Lung (tissue), 12 donors: ENCODE results near the gene TMEM184A. TPM values are rescaled to one million over a fixed set of nuclear protein-coding genes. Genes with fewer than 3 reads are reported as not detected.
"Not testable (repeated sequence)": the region's sequence is repeated elsewhere in the genome, so short reads cannot be mapped to it uniquely, and the experiment has no call there.

Source experiments
- ATAC-seq: fragments of 200-7000 bp; cut with Tn5 transposase; one replicate; pipeline ENCODE4 v1.9.1; 2020; ENCODE audit warnings: moderate number of reproducible peaks; ENCODE audit not compliant: insufficient read depth, low FRiP score
- DNase-seq, 3 donors: peaks; one replicate each; pipeline ENCODE4 v3.0.0-alpha.2; 2013 to 2017
- H3K27ac ChIP-seq, 2 donors: one replicate each; pipeline ENCODE4 v1.5.1; 2013; ENCODE audit warnings: mild to moderate bottlenecking in 2 of 2, moderate library complexity in 2 of 2, control low read depth in 1 of 2, inconsistent platforms in 1 of 2, low read depth in 1 of 2, low read length in 1 of 2
- H3K27me3 ChIP-seq, 3 donors: one replicate each; pipeline ENCODE4 v1.5.1; 2013; ENCODE audit warnings: low read length in 2 of 3; ENCODE audit not compliant: control insufficient read depth in 3 of 3, insufficient read depth in 3 of 3
- H3K36me3 ChIP-seq, 4 donors: one replicate each; pipeline ENCODE4 v1.5.1; 2013; ENCODE audit warnings: low read length in 4 of 4, mild to moderate bottlenecking in 1 of 4, moderate library complexity in 1 of 4; ENCODE audit not compliant: control insufficient read depth in 4 of 4, insufficient read depth in 4 of 4
- H3K4me1 ChIP-seq, 5 donors: one replicate each; pipeline ENCODE4 v1.5.1; 2013; ENCODE audit warnings: low read length in 5 of 5, mild to moderate bottlenecking in 2 of 5, moderate library complexity in 1 of 5; ENCODE audit not compliant: control insufficient read depth in 5 of 5, insufficient read depth in 5 of 5
- H3K4me3 ChIP-seq: one replicate; pipeline ENCODE4 v1.5.1; 2013; ENCODE audit warnings: mild to moderate bottlenecking, control low read depth, moderate library complexity
- H3K9ac ChIP-seq, 2 donors: one replicate each; pipeline ENCODE4 v1.5.1; 2013; ENCODE audit warnings: low read length in 2 of 2, control low read depth in 1 of 2; ENCODE audit not compliant: insufficient read depth in 1 of 2
- H3K9me3 ChIP-seq, 4 donors: one replicate each; pipeline ENCODE4 v1.5.1; 2013; ENCODE audit warnings: low read length in 3 of 4, mild to moderate bottlenecking in 1 of 4, moderate library complexity in 1 of 4; ENCODE audit not compliant: control insufficient read depth in 4 of 4, insufficient read depth in 3 of 4
- CTCF ChIP-seq: IDR thresholded peaks from 2 replicates; pipeline ENCODE4 v1.5.1; 2012; ENCODE audit warnings: mild to moderate bottlenecking; ENCODE audit errors: control extremely low read depth, extremely low read depth
- WGBS, 2 donors: extraction: QIAGEN DNeasy Blood & Tissue Kit; methylation state at CpG; one replicate each; pipeline ENCODE4 v1.1.7; 2013; 5-methylcytosine and 5-hydroxymethylcytosine counted together
- polyA plus RNA-seq, 2 donors: library from polyadenylated mRNA; stranded (reverse); fragments of 200-250 nt; gene quantifications; one replicate each; pipeline ENCODE4 v1.2.1, GENCODE V29; 2013
- total RNA-seq, 2 donors: library from RNA; depleted of rRNA in 1 of 2; stranded (reverse); fragments of >200 nt in 1 of 2; gene quantifications; one replicate each; pipeline ENCODE4 v1.2.1, GENCODE V29; 2014 to 2021
- donor health status: control.
- donor health status: control.
- donor health status: Bipolar disorder and iron deficiency.
- donor health status: healthy.
- donor health status: DM: yes; HTN: yes; CAD: no.

TMEM184A gene
- total and polyA plus RNA-seq, 4 donors, result 1.8 to 11.8 (median 8.3) TPM

- 84 to 86% methylated on average over 11 of the region's 11 CpGs for WGBS, 2 donors
- H3K27me3 ChIP-seq, result peaks cover 0 to 14% (median 2%) of the 10 kb centered on the region in 3 donors
- H3K9ac ChIP-seq, result no peak overlapping the region
- H3K36me3 ChIP-seq, result no peaks in the 10 kb centered on the region
- no peak for ATAC-seq
- H3K9me3 ChIP-seq, result peaks cover 0 to 7% (median 0%) of the 10 kb centered on the region in 4 donors
- DNase-seq, result no peak
- H3K4me3 ChIP-seq, result no peak overlapping the region
- no peaks in the 10 kb centered on the region for H3K4me1 ChIP-seq
- no peak for TF ChIP-seq CTCF
- H3K27ac ChIP-seq, result no peak overlapping the region
Observed at GRCh38 chr7:1521456-1521855, 34.5 kb downstream of the TMEM184A start.

- H3K4me3 ChIP-seq, result no peak overlapping the region
- H3K36me3 ChIP-seq, result no peaks in the 10 kb centered on the region
- no peak overlapping the region for H3K9ac ChIP-seq
- WGBS, 2 donors, result 77 to 89% methylated on average over 27 of the region's 27 CpGs
- no peak for TF ChIP-seq CTCF
- ATAC-seq, result no peak
- H3K4me1 ChIP-seq, result no peaks in the 10 kb centered on the region
- no peak for DNase-seq
- H3K27ac ChIP-seq, result no peak overlapping the region
- peaks cover 0 to 8% (median 0%) of the 10 kb centered on the region in 3 donors for H3K27me3 ChIP-seq
- peaks cover 0 to 6% (median 0%) of the 10 kb centered on the region in 4 donors for H3K9me3 ChIP-seq
Observed at GRCh38 chr7:1520539-1521234, 35.3 kb downstream of the TMEM184A start.

- not testable (repeated sequence) for ATAC-seq, H3K4me3 ChIP-seq, H3K27ac ChIP-seq, H3K9ac ChIP-seq, H3K9me3 ChIP-seq, H3K36me3 ChIP-seq, H3K27me3 ChIP-seq, H3K4me1 ChIP-seq, DNase-seq
- WGBS, 2 donors, result 91 to 95% methylated on average over 12 of the region's 12 CpGs
Observed at GRCh38 chr7:1519322-1519922, 36.6 kb downstream of the TMEM184A start.

GRCh38 chr7:1516586-1517251, 39.3 kb downstream of the TMEM184A start:
- WGBS, 2 donors, result 74 to 80% methylated on average over 18 of the region's 18 CpGs
- H3K36me3 ChIP-seq, result no peaks in the 10 kb centered on the region
- DNase-seq (no peak), ATAC-seq (no peak)
- no peak overlapping the region for H3K27ac ChIP-seq
- peaks cover 0 to 5% (median 0%) of the 10 kb centered on the region in 4 donors for H3K9me3 ChIP-seq
- H3K27me3 ChIP-seq, result no peaks in the 10 kb centered on the region
- H3K4me1 ChIP-seq, result peaks cover 0 to 2% (median 0%) of the 10 kb centered on the region in 5 donors
- H3K9ac ChIP-seq, result no peak overlapping the region
- H3K4me3 ChIP-seq, result no peak overlapping the region
- no peak for TF ChIP-seq CTCF

- H3K27ac ChIP-seq, H3K4me1 ChIP-seq, H3K27me3 ChIP-seq, DNase-seq, ATAC-seq, H3K4me3 ChIP-seq, H3K9me3 ChIP-seq, H3K36me3 ChIP-seq, H3K9ac ChIP-seq: not testable (repeated sequence)
- 84% methylated on average over 17 of the region's 17 CpGs for WGBS, 2 donors
Observed at GRCh38 chr7:1515509-1515967, 40.5 kb downstream of the TMEM184A start.
